ENCODE data around the gene MTM1. TPM values are rescaled to one million over a fixed set of nuclear protein-coding genes. Genes with fewer than 3 reads are reported as not detected.

Gene MTM1
- polyA plus RNA-seq, 1 donor from 2014 or later: 7.1 TPM

DNA sequence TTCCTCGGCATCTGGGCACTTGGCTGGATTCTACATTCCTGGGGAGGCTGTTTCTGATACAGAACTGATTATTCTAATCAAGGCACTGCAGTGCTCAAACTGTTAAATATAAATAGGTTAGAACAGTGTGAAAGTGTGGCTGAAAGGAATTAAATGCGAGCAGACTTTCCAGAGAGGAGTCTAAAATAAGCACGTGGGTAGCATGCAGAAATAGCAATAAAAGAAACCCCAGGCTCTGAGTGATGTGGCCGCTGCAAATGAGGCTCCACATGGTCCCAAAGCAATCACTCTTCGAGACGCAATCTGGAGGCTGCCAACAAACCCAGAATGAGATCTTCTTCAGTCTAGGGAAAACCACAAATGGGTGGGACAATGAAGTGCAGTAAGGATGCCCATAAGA is 30.6 kb upstream of the MTM1 start:
- no peak overlapping the region for H3K9ac ChIP-seq (ENCODE audit: low read length)
- H3K79me2 ChIP-seq (replicated peaks; ENCODE audit: insufficient read depth, low read length): no peaks in the 10 kb centered on the region
- H3F3A ChIP-seq (ENCODE audit: insufficient read depth, low read length, poor library complexity, severe bottlenecking): no peaks in the 10 kb centered on the region
- no peak overlapping the region for H2AFZ ChIP-seq (ENCODE audit: low read depth, low read length)
- no peaks in the 10 kb centered on the region for H3K9me2 ChIP-seq (ENCODE audit: insufficient read depth, low read length)
- H3K27me3 ChIP-seq (ENCODE audit: insufficient read depth, low read depth, low read length): no peaks in the 10 kb centered on the region
- no peaks in the 10 kb centered on the region for H3K9me3 ChIP-seq (ENCODE audit: low read length)
- no peak overlapping the region for H3K27ac ChIP-seq (ENCODE audit: low read length)
- H3K4me3 ChIP-seq (ENCODE audit: low read length): no peak overlapping the region
- H3K4me2 ChIP-seq (ENCODE audit: low read length): no peak overlapping the region
- no peaks in the 10 kb centered on the region for H4K20me1 ChIP-seq (ENCODE audit: insufficient read depth)
- TF ChIP-seq, protein P1, sequence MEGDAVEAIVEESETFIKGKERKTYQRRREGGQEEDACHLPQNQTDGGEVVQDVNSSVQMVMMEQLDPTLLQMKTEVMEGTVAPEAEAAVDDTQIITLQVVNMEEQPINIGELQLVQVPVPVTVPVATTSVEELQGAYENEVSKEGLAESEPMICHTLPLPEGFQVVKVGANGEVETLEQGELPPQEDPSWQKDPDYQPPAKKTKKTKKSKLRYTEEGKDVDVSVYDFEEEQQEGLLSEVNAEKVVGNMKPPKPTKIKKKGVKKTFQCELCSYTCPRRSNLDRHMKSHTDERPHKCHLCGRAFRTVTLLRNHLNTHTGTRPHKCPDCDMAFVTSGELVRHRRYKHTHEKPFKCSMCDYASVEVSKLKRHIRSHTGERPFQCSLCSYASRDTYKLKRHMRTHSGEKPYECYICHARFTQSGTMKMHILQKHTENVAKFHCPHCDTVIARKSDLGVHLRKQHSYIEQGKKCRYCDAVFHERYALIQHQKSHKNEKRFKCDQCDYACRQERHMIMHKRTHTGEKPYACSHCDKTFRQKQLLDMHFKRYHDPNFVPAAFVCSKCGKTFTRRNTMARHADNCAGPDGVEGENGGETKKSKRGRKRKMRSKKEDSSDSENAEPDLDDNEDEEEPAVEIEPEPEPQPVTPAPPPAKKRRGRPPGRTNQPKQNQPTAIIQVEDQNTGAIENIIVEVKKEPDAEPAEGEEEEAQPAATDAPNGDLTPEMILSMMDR (IDR thresholded peaks at IDR 0.05; ENCODE audit: poor library complexity, severe bottlenecking): no peak
- TF ChIP-seq SMC3 (conservative IDR thresholded peaks at IDR 0.05; ENCODE audit: poor library complexity) (no peak), POLR2AphosphoS5 (IDR thresholded peaks at IDR 0.05) (no peak), RAD21 (conservative IDR thresholded peaks at IDR 0.05) (no peak), TAF1 (IDR thresholded peaks at IDR 0.05; ENCODE audit: low read depth) (no peak), EP300 (conservative IDR thresholded peaks at IDR 0.05; ENCODE audit: poor library complexity, severe bottlenecking) (no peak)
- H3K36me3 ChIP-seq (ENCODE audit: insufficient read depth, low read length): no peaks in the 10 kb centered on the region

DNA sequence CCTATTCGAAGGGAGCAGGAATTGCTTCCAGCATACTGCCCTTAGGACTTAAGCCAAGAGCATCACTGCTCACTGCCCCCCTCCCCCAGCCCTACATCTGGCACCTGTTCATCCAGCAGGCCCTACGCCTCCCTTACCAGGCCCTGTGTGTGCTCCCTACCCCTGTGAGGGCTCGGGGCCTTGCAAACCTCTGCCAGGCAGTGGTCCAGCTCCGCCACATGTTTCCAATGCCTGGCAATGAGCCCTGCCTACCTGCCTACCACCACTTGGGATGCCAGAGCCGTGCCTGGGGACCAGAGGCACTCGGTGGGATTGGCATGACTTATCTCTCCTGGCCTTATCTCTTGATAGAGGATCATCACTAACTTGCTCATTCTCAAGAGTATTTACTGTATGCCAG is 27.5 kb upstream of the MTM1 start:
- no peaks in the 10 kb centered on the region for H3K36me3 ChIP-seq (ENCODE audit: insufficient read depth, low read length)
- H3K9me3 ChIP-seq (ENCODE audit: low read length): no peaks in the 10 kb centered on the region
- H3K4me2 ChIP-seq (ENCODE audit: low read length): no peak overlapping the region
- H3F3A ChIP-seq (ENCODE audit: insufficient read depth, low read length, poor library complexity, severe bottlenecking): no peaks in the 10 kb centered on the region
- H4K20me1 ChIP-seq (ENCODE audit: insufficient read depth): no peaks in the 10 kb centered on the region
- no peaks in the 10 kb centered on the region for H3K9me2 ChIP-seq (ENCODE audit: insufficient read depth, low read length)
- no peaks in the 10 kb centered on the region for H3K79me2 ChIP-seq (replicated peaks; ENCODE audit: insufficient read depth, low read length)
- H3K27ac ChIP-seq (ENCODE audit: low read length): no peak overlapping the region
- no peak overlapping the region for H3K4me3 ChIP-seq (ENCODE audit: low read length)
- H3K27me3 ChIP-seq (ENCODE audit: insufficient read depth, low read depth, low read length): no peaks in the 10 kb centered on the region
- H2AFZ ChIP-seq (ENCODE audit: low read depth, low read length): no peak overlapping the region
- no peak overlapping the region for H3K9ac ChIP-seq (ENCODE audit: low read length)
- no peak for TF ChIP-seq EP300 (conservative IDR thresholded peaks at IDR 0.05; ENCODE audit: poor library complexity, severe bottlenecking)
- no peak for TF ChIP-seq POLR2AphosphoS5 (IDR thresholded peaks at IDR 0.05)
- no peak for TF ChIP-seq RAD21 (conservative IDR thresholded peaks at IDR 0.05)
- TF ChIP-seq, protein P1 (IDR thresholded peaks at IDR 0.05; ENCODE audit: poor library complexity, severe bottlenecking): no peak

DNA sequence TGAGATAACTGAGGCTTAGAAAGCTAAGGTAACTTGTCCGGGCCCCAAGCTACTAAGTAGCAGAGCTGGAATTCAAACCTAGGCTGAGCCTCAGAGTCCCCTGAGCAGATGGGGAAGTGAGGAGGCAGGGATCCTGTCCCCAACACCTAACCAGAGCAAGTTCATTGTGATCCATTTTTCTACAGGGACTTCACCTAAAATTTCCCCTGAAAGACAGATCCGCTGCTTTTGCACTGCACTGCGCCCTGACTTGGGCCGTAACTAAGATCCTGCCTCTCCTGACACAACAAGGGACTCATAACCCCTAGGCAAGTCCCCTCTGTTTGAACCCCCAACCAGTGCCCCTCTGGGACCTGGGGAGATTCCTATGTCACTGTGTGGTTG is 25.6 kb upstream of the MTM1 start:
- no peak overlapping the region for H2AFZ ChIP-seq (ENCODE audit: low read depth, low read length)
- TF ChIP-seq EP300 (conservative IDR thresholded peaks at IDR 0.05; ENCODE audit: poor library complexity, severe bottlenecking) (no peak), RAD21 (conservative IDR thresholded peaks at IDR 0.05) (no peak), TAF1 (IDR thresholded peaks at IDR 0.05; ENCODE audit: low read depth) (no peak), EZH2 (IDR thresholded peaks at IDR 0.05; ENCODE audit: borderline replicate concordance, insufficient read depth, low read length, poor library complexity, severe bottlenecking) (no peak), SMC3 (conservative IDR thresholded peaks at IDR 0.05; ENCODE audit: poor library complexity) (no peak), MXI1 (conservative IDR thresholded peaks at IDR 0.05; ENCODE audit: poor library complexity, severe bottlenecking) (no peak), POLR2AphosphoS5 (IDR thresholded peaks at IDR 0.05) (no peak)
- TF ChIP-seq, protein P2, sequence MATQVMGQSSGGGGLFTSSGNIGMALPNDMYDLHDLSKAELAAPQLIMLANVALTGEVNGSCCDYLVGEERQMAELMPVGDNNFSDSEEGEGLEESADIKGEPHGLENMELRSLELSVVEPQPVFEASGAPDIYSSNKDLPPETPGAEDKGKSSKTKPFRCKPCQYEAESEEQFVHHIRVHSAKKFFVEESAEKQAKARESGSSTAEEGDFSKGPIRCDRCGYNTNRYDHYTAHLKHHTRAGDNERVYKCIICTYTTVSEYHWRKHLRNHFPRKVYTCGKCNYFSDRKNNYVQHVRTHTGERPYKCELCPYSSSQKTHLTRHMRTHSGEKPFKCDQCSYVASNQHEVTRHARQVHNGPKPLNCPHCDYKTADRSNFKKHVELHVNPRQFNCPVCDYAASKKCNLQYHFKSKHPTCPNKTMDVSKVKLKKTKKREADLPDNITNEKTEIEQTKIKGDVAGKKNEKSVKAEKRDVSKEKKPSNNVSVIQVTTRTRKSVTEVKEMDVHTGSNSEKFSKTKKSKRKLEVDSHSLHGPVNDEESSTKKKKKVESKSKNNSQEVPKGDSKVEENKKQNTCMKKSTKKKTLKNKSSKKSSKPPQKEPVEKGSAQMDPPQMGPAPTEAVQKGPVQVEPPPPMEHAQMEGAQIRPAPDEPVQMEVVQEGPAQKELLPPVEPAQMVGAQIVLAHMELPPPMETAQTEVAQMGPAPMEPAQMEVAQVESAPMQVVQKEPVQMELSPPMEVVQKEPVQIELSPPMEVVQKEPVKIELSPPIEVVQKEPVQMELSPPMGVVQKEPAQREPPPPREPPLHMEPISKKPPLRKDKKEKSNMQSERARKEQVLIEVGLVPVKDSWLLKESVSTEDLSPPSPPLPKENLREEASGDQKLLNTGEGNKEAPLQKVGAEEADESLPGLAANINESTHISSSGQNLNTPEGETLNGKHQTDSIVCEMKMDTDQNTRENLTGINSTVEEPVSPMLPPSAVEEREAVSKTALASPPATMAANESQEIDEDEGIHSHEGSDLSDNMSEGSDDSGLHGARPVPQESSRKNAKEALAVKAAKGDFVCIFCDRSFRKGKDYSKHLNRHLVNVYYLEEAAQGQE (IDR thresholded peaks at IDR 0.05; ENCODE audit: borderline replicate concordance): no peak
- TF ChIP-seq, protein P1 (IDR thresholded peaks at IDR 0.05; ENCODE audit: poor library complexity, severe bottlenecking): no peak
- no peaks in the 10 kb centered on the region for H3K27me3 ChIP-seq (ENCODE audit: insufficient read depth, low read depth, low read length)
- no peaks in the 10 kb centered on the region for H3K79me2 ChIP-seq (replicated peaks; ENCODE audit: insufficient read depth, low read length)
- H3K4me2 ChIP-seq (ENCODE audit: low read length): no peak overlapping the region
- H3K27ac ChIP-seq (ENCODE audit: low read length): no peak overlapping the region
- no peaks in the 10 kb centered on the region for H3K9me2 ChIP-seq (ENCODE audit: insufficient read depth, low read length)
- no peaks in the 10 kb centered on the region for H3K36me3 ChIP-seq (ENCODE audit: insufficient read depth, low read length)
- no peak overlapping the region for H3K9ac ChIP-seq (ENCODE audit: low read length)
- H4K20me1 ChIP-seq (ENCODE audit: insufficient read depth): no peaks in the 10 kb centered on the region
- no peak overlapping the region for H3K4me3 ChIP-seq (ENCODE audit: low read length)
- H3F3A ChIP-seq (ENCODE audit: insufficient read depth, low read length, poor library complexity, severe bottlenecking): no peaks in the 10 kb centered on the region
- no peaks in the 10 kb centered on the region for H3K9me3 ChIP-seq (ENCODE audit: low read length)

Data from neural cell (in vitro differentiated cells).